HepG2 (cell line): Measurements from ENCODE around the gene EOGT. TPM values are rescaled to one million over a fixed set of nuclear protein-coding genes. Genes with fewer than 3 reads are reported as not detected.

Experiments used
- SOX5 ChIP-seq: IDR thresholded peaks from 2 replicates; pipeline ENCODE4 v1.6.1; 2016; ENCODE audit warnings: borderline replicate concordance
- ZBTB40 ChIP-seq, 2 experiments: fragments of 450-650 bp in 1 of 2; sonication (generic) in 1 of 2; formaldehyde crosslinking in 1 of 2; IDR thresholded peaks; 2 replicates each; pipeline versions ENCODE4 v1.6.1 to v1.8.0; 2016 to 2022; ENCODE audit warnings: antibody characterized with exemption in 1 of 2, mild to moderate bottlenecking in 1 of 2, missing genetic modification reagents in 1 of 2
- ZNF512B ChIP-seq: sonication (generic); formaldehyde crosslinking; IDR thresholded peaks from 2 replicates; pipeline ENCODE4 v1.5.1; 2020; ENCODE audit warnings: missing genetic modification reagents, mild to moderate bottlenecking, borderline replicate concordance
- polyA plus RNA-seq, 8 experiments: library from polyadenylated mRNA; depleted of rRNA in 3 of 8; stranded (reverse) in 7 of 8; unstranded in 1 of 8; fragments of >200 nt; fragmentation: Illumina TruSeq in 4 of 8; extraction: Trizol in 4 of 8; gene quantifications; 2 replicates each; pipeline versions ENCODE4 v1.2.1 to v1.2.3, GENCODE V29; 2011 to 2016; ENCODE audit warnings: low read depth in 4 of 8, missing spikeins in 1 of 8, mixed read lengths in 1 of 8; ENCODE audit not compliant: insufficient read depth in 1 of 8
- total RNA-seq, 5 experiments: library from RNA; depleted of rRNA; stranded (reverse); fragments of >200 nt; fragmentation: Illumina TruSeq; extraction: Trizol; gene quantifications; 2 replicates each; pipeline ENCODE4 v1.2.3, GENCODE V29; 2016; ENCODE audit warnings: low read depth in 1 of 5

The EOGT gene
- total and polyA plus RNA-seq, 2 of the 13 experiments (the other 11 are each of a cell fraction or from before 2014, with no cell fraction given) = 4.5 to 18.6 TPM

- no peak for TF ChIP-seq ZBTB40 (IDR thresholded peaks at IDR 0.05)
- TF ChIP-seq ZBTB40 (CRISPR knock-in tag; IDR thresholded peaks at IDR 0.05) = no peak
- no peak for TF ChIP-seq SOX5 (CRISPR knock-in tag)
- no peak for TF ChIP-seq ZNF512B (CRISPR knock-in tag)
These were observed 1.2 kb downstream of the EOGT start (continued) for GRCh38 chr3:69012100-69012799.
